ENCODE results near the gene OGFOD1. TPM values are rescaled to one million over a fixed set of nuclear protein-coding genes. Genes with fewer than 3 reads are reported as not detected.

OGFOD1 gene
- total and polyA plus RNA-seq, 9 of the 15 experiments (the other 6 are each of a cell fraction or from before 2014, with no cell fraction given), result 60.4 to 134 (median 85.8) TPM

DNA sequence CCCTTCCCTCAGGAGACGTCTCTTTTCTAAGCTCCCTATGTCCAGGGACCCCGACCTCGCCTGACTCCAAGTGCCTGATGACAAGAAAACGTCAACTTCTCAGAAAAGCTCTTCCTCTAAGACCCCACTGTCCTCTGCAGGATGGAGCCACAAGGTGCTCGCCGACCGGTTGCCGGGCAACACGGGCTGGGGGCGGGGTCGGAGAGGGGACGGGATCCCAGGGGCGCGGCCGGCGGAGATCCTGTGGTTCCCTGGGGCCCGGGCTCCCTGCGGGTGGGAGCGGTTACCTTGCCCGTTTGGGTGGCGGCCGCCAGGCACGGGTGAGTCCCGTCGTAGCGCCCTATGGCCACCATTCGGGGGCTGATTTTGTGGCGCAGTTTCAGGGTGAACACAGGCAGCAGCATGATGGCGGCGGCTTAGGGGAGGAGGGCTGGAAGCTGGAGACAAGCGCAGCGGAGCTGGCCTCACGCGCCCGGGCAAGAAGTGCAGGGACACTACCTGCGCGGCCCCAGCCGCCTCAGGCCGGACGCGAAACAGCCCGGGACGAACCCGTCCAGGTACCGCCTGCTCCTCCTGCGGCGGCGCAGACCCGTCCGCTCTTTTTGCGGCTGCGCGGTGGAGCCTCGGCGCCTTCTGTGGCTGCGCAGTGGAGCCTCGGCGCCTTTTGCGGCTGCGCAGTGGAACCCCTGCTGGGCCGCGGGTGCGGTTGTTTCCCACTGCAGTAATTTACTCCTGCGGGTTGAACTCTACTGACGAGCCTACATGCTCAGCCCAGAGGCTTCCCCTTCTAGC, 68.3 kb downstream of the OGFOD1 start, which contains the start of gene BBS2 (continued):
- TF ChIP-seq, protein P1, sequence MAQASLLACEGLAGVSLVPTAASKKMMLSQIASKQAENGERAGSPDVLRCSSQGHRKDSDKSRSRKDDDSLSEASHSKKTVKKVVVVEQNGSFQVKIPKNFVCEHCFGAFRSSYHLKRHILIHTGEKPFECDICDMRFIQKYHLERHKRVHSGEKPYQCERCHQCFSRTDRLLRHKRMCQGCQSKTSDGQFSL (CRISPR knock-in tag; IDR thresholded peaks at IDR 0.05), result no peak
- TF ChIP-seq, protein P1 (tag; IDR thresholded peaks at IDR 0.05), result no peak
- TF ChIP-seq ZNF695 (CRISPR knock-in tag; IDR thresholded peaks at IDR 0.05) (no peak), SAP30 (IDR thresholded peaks at IDR 0.05; ENCODE audit: borderline replicate concordance, insufficient read depth, low read depth, low read length, poor library complexity, severe bottlenecking) (peak; percentile 51), NUFIP1 (IDR thresholded peaks at IDR 0.05; ENCODE audit: partially characterized antibody) (no peak), ILF3 (IDR thresholded peaks at IDR 0.05; ENCODE audit: borderline replicate concordance) (no peak), CBX3 (IDR thresholded peaks at IDR 0.05; ENCODE audit: borderline replicate concordance in 1 of 2, low read length in 2 of 2) (no peak), SP1 (CRISPR knock-in tag; IDR thresholded peaks at IDR 0.05) (peak; percentile 53; the same call in 1 of the 2 replicates), KDM1A (IDR thresholded peaks at IDR 0.05) (no peak), CHD4 (IDR thresholded peaks at IDR 0.05; ENCODE audit: insufficient read depth, insufficient replicate concordance, low read depth, low read length, poor library complexity, severe bottlenecking) (no peak), ATF7 (IDR thresholded peaks at IDR 0.05) (peak; percentile 61; the same call in 1 of the 2 replicates), TARDBP (IDR thresholded peaks at IDR 0.05) (no peak), ZNF133 (CRISPR knock-in tag; IDR thresholded peaks at IDR 0.05) (no peak), HNRNPL (IDR thresholded peaks at IDR 0.05; ENCODE audit: low read depth, low read length) (no peak), SMARCC2 (IDR thresholded peaks at IDR 0.05; ENCODE audit: low read depth) (no peak), GTF2A2 (tag; IDR thresholded peaks at IDR 0.05) (no peak), POLR2H (tag; IDR thresholded peaks at IDR 0.05; ENCODE audit: low read depth) (no peak)
- TF ChIP-seq, protein P2, sequence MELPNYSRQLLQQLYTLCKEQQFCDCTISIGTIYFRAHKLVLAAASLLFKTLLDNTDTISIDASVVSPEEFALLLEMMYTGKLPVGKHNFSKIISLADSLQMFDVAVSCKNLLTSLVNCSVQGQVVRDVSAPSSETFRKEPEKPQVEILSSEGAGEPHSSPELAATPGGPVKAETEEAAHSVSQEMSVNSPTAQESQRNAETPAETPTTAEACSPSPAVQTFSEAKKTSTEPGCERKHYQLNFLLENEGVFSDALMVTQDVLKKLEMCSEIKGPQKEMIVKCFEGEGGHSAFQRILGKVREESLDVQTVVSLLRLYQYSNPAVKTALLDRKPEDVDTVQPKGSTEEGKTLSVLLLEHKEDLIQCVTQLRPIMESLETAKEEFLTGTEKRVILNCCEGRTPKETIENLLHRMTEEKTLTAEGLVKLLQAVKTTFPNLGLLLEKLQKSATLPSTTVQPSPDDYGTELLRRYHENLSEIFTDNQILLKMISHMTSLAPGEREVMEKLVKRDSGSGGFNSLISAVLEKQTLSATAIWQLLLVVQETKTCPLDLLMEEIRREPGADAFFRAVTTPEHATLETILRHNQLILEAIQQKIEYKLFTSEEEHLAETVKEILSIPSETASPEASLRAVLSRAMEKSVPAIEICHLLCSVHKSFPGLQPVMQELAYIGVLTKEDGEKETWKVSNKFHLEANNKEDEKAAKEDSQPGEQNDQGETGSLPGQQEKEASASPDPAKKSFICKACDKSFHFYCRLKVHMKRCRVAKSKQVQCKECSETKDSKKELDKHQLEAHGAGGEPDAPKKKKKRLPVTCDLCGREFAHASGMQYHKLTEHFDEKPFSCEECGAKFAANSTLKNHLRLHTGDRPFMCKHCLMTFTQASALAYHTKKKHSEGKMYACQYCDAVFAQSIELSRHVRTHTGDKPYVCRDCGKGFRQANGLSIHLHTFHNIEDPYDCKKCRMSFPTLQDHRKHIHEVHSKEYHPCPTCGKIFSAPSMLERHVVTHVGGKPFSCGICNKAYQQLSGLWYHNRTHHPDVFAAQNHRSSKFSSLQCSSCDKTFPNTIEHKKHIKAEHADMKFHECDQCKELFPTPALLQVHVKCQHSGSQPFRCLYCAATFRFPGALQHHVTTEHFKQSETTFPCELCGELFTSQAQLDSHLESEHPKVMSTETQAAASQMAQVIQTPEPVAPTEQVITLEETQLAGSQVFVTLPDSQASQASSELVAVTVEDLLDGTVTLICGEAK (IDR thresholded peaks at IDR 0.05), result no peak
- TF ChIP-seq, protein P2 (CRISPR knock-in tag; IDR thresholded peaks at IDR 0.05), result no peak
